A549 (cell line): ENCODE data around the gene SLC6A6. TPM values are rescaled to one million over a fixed set of nuclear protein-coding genes. Genes with fewer than 3 reads are reported as not detected.
A peak's percentile ranks its signal among the peaks of the same experiment; 100 is the strongest.

Source experiments
- ATAC-seq, 2 experiments: fragments of 200-7000 bp in 1 of 2; fragments of >200 bp in 1 of 2; cut with Nextera tagmentation in 1 of 2; cut with Tn5 transposase in 1 of 2; 3 replicates each; pipeline versions ENCODE4 v1.8.0 to v1.9.1; 2018 to 2020; ENCODE audit warnings: mild to moderate bottlenecking in 1 of 2, moderate library complexity in 1 of 2
- CTCF ChIA-PET: fragments of 300-600 bp; sonication (Branson Sonifier 250); formaldehyde crosslinking; extraction: SDS; loops from one replicate; lab custom pipeline; 2021; ENCODE audit warnings: antibody characterized with exemption, inconsistent platforms; lab: Yijun Ruan, JAX
- POLR2A ChIA-PET: fragments of 350-600 bp; formaldehyde crosslinking; extraction: SDS; loops from one replicate; lab custom pipeline; 2021; ENCODE audit warnings: antibody characterized with exemption, inconsistent platforms; lab: Yijun Ruan, JAX
- DNase-seq, 2 experiments: peaks; one replicate each; pipeline versions ENCODE4 v3.0.0 to v3.0.0-alpha.2; 2011 to 2016; ENCODE audit warnings: low read depth in 1 of 2, low spot score in 1 of 2
- FAIRE-seq: peaks from 2 replicates; lab custom pipeline; 2011; peaks lifted over from hg19 to GRCh38; lab: Jason Lieb, UNC
- H3K27ac ChIP-seq, 2 experiments: fragments of >200 bp; sonication (Bioruptor Twin); formaldehyde crosslinking; 3 replicates each; pipeline ENCODE4 v1.5.1; 2016 to 2017
- H3K4me1 ChIP-seq: fragments of >200 bp; sonication (Bioruptor Twin); formaldehyde crosslinking; 3 replicates; pipeline ENCODE4 v1.6.1; 2016
- H3K4me2 ChIP-seq: fragments of >200 bp; sonication (Bioruptor Twin); formaldehyde crosslinking; 3 replicates; pipeline ENCODE4 v1.6.1; 2016
- H3K4me3 ChIP-seq: fragments of >200 bp; sonication (Bioruptor Twin); formaldehyde crosslinking; 3 replicates; pipeline ENCODE4 v1.5.1; 2016
- H3K9me3 ChIP-seq: fragments of >200 bp; sonication (Bioruptor Twin); formaldehyde crosslinking; 3 replicates; pipeline ENCODE4 v1.6.1; 2016
- CBX2 ChIP-seq: fragments of 200-600 bp; sonication (generic); IDR thresholded peaks from 2 replicates; pipeline ENCODE4 v1.6.1; 2016; ENCODE audit warnings: low read depth, mild to moderate bottlenecking, borderline replicate concordance
- CHD2 ChIP-seq: fragments of 150-350 bp; IDR thresholded peaks from 2 replicates; pipeline ENCODE4 v1.6.1; 2014; ENCODE audit warnings: low read length; ENCODE audit not compliant: partially characterized antibody
- ESRRA ChIP-seq: fragments of 150-350 bp; IDR thresholded peaks from 2 replicates; pipeline ENCODE4 v1.6.1; 2014; ENCODE audit warnings: mild to moderate bottlenecking, low read length, borderline replicate concordance
- FOSL2 ChIP-seq, 2 experiments: fragments of 450-650 bp in 1 of 2; fragments of >200 bp in 1 of 2; sonication (Bioruptor Twin) in 1 of 2; formaldehyde crosslinking; IDR thresholded peaks; 2 replicates each; pipeline versions ENCODE4 v1.5.0 to v1.6.1; 2016 to 2020; ENCODE audit warnings: mild to moderate bottlenecking in 1 of 2, moderate library complexity in 1 of 2
- GATA3 ChIP-seq: IDR thresholded peaks from 2 replicates; pipeline ENCODE4 v1.6.1; 2012; ENCODE audit warnings: borderline replicate concordance
- HMGXB4 ChIP-seq: fragments of 250-450 bp; sonication (Bioruptor Pico); IDR thresholded peaks from 2 replicates; pipeline ENCODE4 v1.5.0; 2021; ENCODE audit warnings: mild to moderate bottlenecking, moderate library complexity, borderline replicate concordance
- HOXB13 ChIP-seq: fragments of 250-450 bp; sonication (Bioruptor Pico); IDR thresholded peaks from 2 replicates; pipeline ENCODE4 v1.5.0; 2020; ENCODE audit warnings: low read depth, mild to moderate bottlenecking, moderate library complexity
- KDM5A ChIP-seq: fragments of 200-600 bp; sonication (generic); IDR thresholded peaks from 2 replicates; pipeline ENCODE4 v1.6.1; 2016; ENCODE audit warnings: antibody characterized with exemption, mild to moderate bottlenecking
- MAX ChIP-seq: IDR thresholded peaks from 2 replicates; pipeline ENCODE4 v1.6.1; 2012
- MYC ChIP-seq: IDR thresholded peaks from 2 replicates; pipeline ENCODE4 v1.6.1; 2012; ENCODE audit warnings: mild to moderate bottlenecking, inconsistent platforms, low read length, improper control_type of control experiment, borderline replicate concordance
- RAD21 ChIP-seq, 2 experiments: fragments of >200 bp in 1 of 2; sonication (Bioruptor Twin) in 1 of 2; formaldehyde crosslinking in 1 of 2; IDR thresholded peaks in 1 of 2; conservative IDR thresholded peaks in 1 of 2; 2 replicates in 1 of 2; 3 replicates in 1 of 2; pipeline ENCODE4 v1.6.1; 2012 to 2018; ENCODE audit warnings: inconsistent platforms in 1 of 2
- RFX5 ChIP-seq: fragments of 450-650 bp; IDR thresholded peaks from 2 replicates; pipeline ENCODE4 v1.7.1; 2014; ENCODE audit warnings: antibody characterized with exemption, mild to moderate bottlenecking, moderate library complexity
- RNF2 ChIP-seq: fragments of 200-600 bp; sonication (generic); IDR thresholded peaks from 2 replicates; pipeline ENCODE4 v1.6.1; 2016; ENCODE audit warnings: low read depth, mild to moderate bottlenecking, antibody characterized with exemption, moderate library complexity, borderline replicate concordance
- TFCP2L1 ChIP-seq: fragments of 250-450 bp; sonication (Bioruptor Pico); IDR thresholded peaks from 2 replicates; pipeline ENCODE4 v1.5.0; 2021; ENCODE audit warnings: mild to moderate bottlenecking
- USF2 ChIP-seq: fragments of 450-650 bp; IDR thresholded peaks from 2 replicates; pipeline ENCODE4 v1.6.1; 2014; ENCODE audit warnings: antibody characterized with exemption
- ZSCAN20 ChIP-seq: fragments of 250-450 bp; sonication (Bioruptor Pico); IDR thresholded peaks from 2 replicates; pipeline ENCODE4 v1.8.0; 2022; ENCODE audit warnings: mild to moderate bottlenecking, moderate library complexity
- WGBS: methylation state at CpG from one replicate; pipeline ENCODE4 v1.1.6; 2017; ENCODE audit errors: missing lambda C conversion rate; 5-methylcytosine and 5-hydroxymethylcytosine counted together
- polyA plus RNA-seq, 4 experiments: library from polyadenylated mRNA; depleted of rRNA in 3 of 4; stranded (reverse); fragments of >200 nt; fragmentation: RNase III in 1 of 4; extraction: RNeasy Plus Mini Kit Qiagen cat#74134 plus additional on column Dnase treatment in 1 of 4; gene quantifications; 2 replicates in 3 of 4; 3 replicates in 1 of 4; pipeline ENCODE4 v1.2.3, GENCODE V29; 2011 to 2017

SLC6A6 gene
- polyA plus RNA-seq, 2 of the 4 experiments (the other 2 are of a cell fraction) = 73.3 to 73.8 TPM

- no peak for TF ChIP-seq HMGXB4
- TF ChIP-seq ZSCAN20 = no peak
- TF ChIP-seq KDM5A = no peak
These were observed 31.7 kb downstream of the SLC6A6 start (continued) for GRCh38 chr3:14434126-14434497.

- Histone ChIP-seq H3K4me3 (no peak overlapping the region), H3K27ac (peak overlapping the region; percentile 27 to 69; a peak in 3 of 6 replicates), H3K9me3 (no peaks in the 10 kb centered on the region)
- DNase-seq (no peak), FAIRE-seq (no peak)
- TF ChIP-seq MYC (no peak), ESRRA (no peak)
- TF ChIP-seq, all 56 proteins: peak for 0
- POLR2A ChIA-PET = no interaction called here
- WGBS = 59% methylated on average over 11 of the region's 12 CpGs
- ATAC-seq = peak in 1 of 2 experiments; percentile 17; a peak in 1 of 6 replicates
- H3K4me1 ChIP-seq = peaks cover 96% of the 10 kb centered on the region
- peak overlapping the region; percentile 46 for H3K4me2 ChIP-seq
- CTCF ChIA-PET = interaction anchor here (0.7 to 2.8 kb wide), 5 partner anchors 11 to 539 kb away, joined by 3 to 8 read pairs (median 3); no protein-coding TSS in a partner anchor
These were observed 32.2 kb downstream of the SLC6A6 start for GRCh38 chr3:14434498-14435151.

- peaks cover 96% of the 10 kb centered on the region for H3K4me1 ChIP-seq
- TF ChIP-seq MAX (no peak), FOSL2 (IDR thresholded peaks at IDR 0.05) (no peak), FOSL2 (CRISPR knock-in tag; IDR thresholded peaks at IDR 0.05) (no peak), CBX2 (no peak), KDM5A (no peak), RAD21 (conservative IDR thresholded peaks at IDR 0.05 in 1 of 2, IDR thresholded peaks at IDR 0.05 in 1 of 2) (no peak), TFCP2L1 (CRISPR knock-in tag) (no peak), MYC (no peak), RNF2 (no peak), RFX5 (no peak), CHD2 (no peak), HOXB13 (CRISPR knock-in tag) (no peak), USF2 (no peak), GATA3 (no peak)
- no peak for DNase-seq
- peak overlapping the region in 1 of 2 experiments; percentile 69; a peak in 3 of 6 replicates for H3K27ac ChIP-seq
- ATAC-seq = no peak
- peak overlapping the region; percentile 46; the same call in 1 of the 3 replicates for H3K4me2 ChIP-seq
- no peak overlapping the region for H3K4me3 ChIP-seq
- POLR2A ChIA-PET = no interaction called here
- no peak for FAIRE-seq
- CTCF ChIA-PET = interaction anchor here (0.9 to 1.6 kb wide), 3 partner anchors 17 to 232 kb away, joined by 3 to 6 read pairs (median 3); no protein-coding TSS in a partner anchor
- 77% methylated on average over 18 of the region's 18 CpGs for WGBS
- H3K9me3 ChIP-seq = no peaks in the 10 kb centered on the region
These were observed 33.0 kb downstream of the SLC6A6 start for GRCh38 chr3:14435175-14436014.
